ENCODE measurements around the gene BABAM2.

Gene BABAM2

GRCh38 chr2:27914041-27914804 lies 23.7 kb downstream of the BABAM2 start:
- no peak for FAIRE-seq

- no peak for FAIRE-seq
Measured at GRCh38 chr2:27914805-27915175, 24.3 kb downstream of the BABAM2 start.

- no peak for FAIRE-seq
Measured at GRCh38 chr2:27915191-27915590, 24.7 kb downstream of the BABAM2 start.

GRCh38 chr2:27915874-27916273 lies 25.3 kb downstream of the BABAM2 start:
- FAIRE-seq: no peak

- no peak for FAIRE-seq
Measured at GRCh38 chr2:27916293-27916995, 25.9 kb downstream of the BABAM2 start.

- peak; percentile 25 for FAIRE-seq
Measured at GRCh38 chr2:27920148-27920885, 29.8 kb downstream of the BABAM2 start.

- no peak for FAIRE-seq
Measured at GRCh38 chr2:27921424-27921823, 30.9 kb downstream of the BABAM2 start.

GRCh38 chr2:27921880-27922547 lies 31.5 kb downstream of the BABAM2 start:
- no peak for FAIRE-seq

- FAIRE-seq: no peak
Measured at GRCh38 chr2:27922842-27923241, 32.3 kb downstream of the BABAM2 start.

- FAIRE-seq: no peak
Measured at GRCh38 chr2:27925766-27926472, 35.4 kb downstream of the BABAM2 start.

GRCh38 chr2:27929916-27930486 lies 39.5 kb downstream of the BABAM2 start:
- FAIRE-seq: no peak

GRCh38 chr2:27931361-27931950 lies 40.9 kb downstream of the BABAM2 start:
- no peak for FAIRE-seq

GRCh38 chr2:27932396-27932795 lies 41.9 kb downstream of the BABAM2 start:
- no peak for FAIRE-seq

- FAIRE-seq: no peak
Measured at GRCh38 chr2:27935026-27935425, 44.5 kb downstream of the BABAM2 start.

GRCh38 chr2:27940090-27940671 lies 49.7 kb downstream of the BABAM2 start:
- no peak for FAIRE-seq

GRCh38 chr2:27940982-27941381 lies 50.5 kb downstream of the BABAM2 start:
- no peak for FAIRE-seq

GRCh38 chr2:27942612-27943547 lies 52.4 kb downstream of the BABAM2 start:
- FAIRE-seq: no peak

- no peak for FAIRE-seq
Measured at GRCh38 chr2:27946530-27947060, 56.1 kb downstream of the BABAM2 start.

GRCh38 chr2:27952070-27952469 lies 61.5 kb downstream of the BABAM2 start:
- FAIRE-seq: no peak

GRCh38 chr2:27953077-27953476 lies 62.5 kb downstream of the BABAM2 start:
- no peak for FAIRE-seq

All from TTC549 (cell line).